Retinal pigment epithelial cell (primary cell): ENCODE results near the gene LIN28B.
A peak's percentile ranks its signal among the peaks of the same experiment; 100 is the strongest.

ENCODE experiments used
- DNase-seq: peaks from one replicate; pipeline ENCODE4 v3.0.0-alpha.2; 2010; ENCODE audit warnings: low read depth
- H3K4me3 ChIP-seq: 2 replicates; pipeline ENCODE4 v1.5.1; 2011; ENCODE audit warnings: mild to moderate bottlenecking, low read length, control low read depth, moderate library complexity
- CTCF ChIP-seq: conservative IDR thresholded peaks from 2 replicates; pipeline ENCODE4 v1.5.1; 2011; ENCODE audit warnings: low read depth, low read length, control low read depth, inconsistent platforms

The LIN28B gene

GRCh38 chr6:104957301-104958177, 632 bp downstream of the LIN28B start:
- no peak for DNase-seq
- peak overlapping the region; percentile 54 for H3K4me3 ChIP-seq
- no peak for TF ChIP-seq CTCF

GRCh38 chr6:104958178-104959025, 1.5 kb downstream of the LIN28B start:
- peak overlapping the region; percentile 54 for H3K4me3 ChIP-seq
- no peak for TF ChIP-seq CTCF
- no peak for DNase-seq

- H3K4me3 ChIP-seq: no peak overlapping the region
- no peak for DNase-seq
- TF ChIP-seq CTCF: no peak
Measured at GRCh38 chr6:104959026-104959858, 2.3 kb downstream of the LIN28B start.

GRCh38 chr6:104969108-104969507, 12.2 kb downstream of the LIN28B start:
- no peak for DNase-seq
- no peak overlapping the region for H3K4me3 ChIP-seq
- no peak for TF ChIP-seq CTCF

GRCh38 chr6:104969785-104970581, 13.1 kb downstream of the LIN28B start:
- H3K4me3 ChIP-seq: no peak overlapping the region
- TF ChIP-seq CTCF: no peak
- no peak for DNase-seq

- TF ChIP-seq CTCF: no peak
- DNase-seq: no peak
- H3K4me3 ChIP-seq: no peak overlapping the region
Measured at GRCh38 chr6:104973404-104973803, 16.5 kb downstream of the LIN28B start.
